Astrocyte of the spinal cord (primary cell): Measurements from ENCODE around the gene CNGA1.
A peak's percentile ranks its signal among the peaks of the same experiment; 100 is the strongest.
"Not testable (repeated sequence)": the region's sequence is repeated elsewhere in the genome, so short reads cannot be mapped to it uniquely, and the experiment has no call there.

Experiments used
- DNase-seq: peaks from one replicate; pipeline ENCODE4 v3.0.0; 2011; ENCODE audit warnings: low read depth, low spot score
- H3K4me3 ChIP-seq: 2 replicates; pipeline ENCODE4 v1.5.1; 2011; ENCODE audit warnings: low read depth, mild to moderate bottlenecking, low read length, moderate library complexity
- in situ Hi-C: cut with HindIII; loops from 2 replicates; pipeline ENCODE4 v1.10.0; 2017; ENCODE audit warnings: low sequenced_read_pairs
- TF ChIP-seq, protein P1 (sequence below): IDR thresholded peaks from 2 replicates; pipeline ENCODE4 v1.5.1; 2012; ENCODE audit warnings: low read depth, mild to moderate bottlenecking, low read length, inconsistent platforms

Gene CNGA1

DNA sequence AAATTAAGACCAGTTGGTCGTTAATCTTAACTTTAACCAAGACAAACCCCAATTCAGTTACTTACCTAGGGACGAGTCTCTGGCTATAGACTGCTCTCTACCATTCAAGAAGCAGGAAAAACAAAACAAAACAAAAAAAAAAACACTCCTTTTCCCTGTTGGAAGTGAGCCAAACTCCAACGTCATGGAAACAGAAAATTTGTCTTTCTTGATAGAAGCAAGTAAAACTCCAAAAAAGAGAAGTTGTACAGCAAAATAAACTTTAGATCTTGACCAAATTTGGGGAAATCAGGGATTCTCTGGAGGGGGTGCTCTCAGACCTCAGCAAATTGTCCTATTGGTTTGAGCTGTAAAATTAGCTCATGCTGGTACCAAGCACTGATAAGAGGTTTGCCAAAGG, 3.7 kb downstream of the CNGA1 start:
- H3K4me3 ChIP-seq: no peak overlapping the region
- in situ Hi-C loops: no loop called here
- TF ChIP-seq, protein P1, sequence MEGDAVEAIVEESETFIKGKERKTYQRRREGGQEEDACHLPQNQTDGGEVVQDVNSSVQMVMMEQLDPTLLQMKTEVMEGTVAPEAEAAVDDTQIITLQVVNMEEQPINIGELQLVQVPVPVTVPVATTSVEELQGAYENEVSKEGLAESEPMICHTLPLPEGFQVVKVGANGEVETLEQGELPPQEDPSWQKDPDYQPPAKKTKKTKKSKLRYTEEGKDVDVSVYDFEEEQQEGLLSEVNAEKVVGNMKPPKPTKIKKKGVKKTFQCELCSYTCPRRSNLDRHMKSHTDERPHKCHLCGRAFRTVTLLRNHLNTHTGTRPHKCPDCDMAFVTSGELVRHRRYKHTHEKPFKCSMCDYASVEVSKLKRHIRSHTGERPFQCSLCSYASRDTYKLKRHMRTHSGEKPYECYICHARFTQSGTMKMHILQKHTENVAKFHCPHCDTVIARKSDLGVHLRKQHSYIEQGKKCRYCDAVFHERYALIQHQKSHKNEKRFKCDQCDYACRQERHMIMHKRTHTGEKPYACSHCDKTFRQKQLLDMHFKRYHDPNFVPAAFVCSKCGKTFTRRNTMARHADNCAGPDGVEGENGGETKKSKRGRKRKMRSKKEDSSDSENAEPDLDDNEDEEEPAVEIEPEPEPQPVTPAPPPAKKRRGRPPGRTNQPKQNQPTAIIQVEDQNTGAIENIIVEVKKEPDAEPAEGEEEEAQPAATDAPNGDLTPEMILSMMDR: no peak
- DNase-seq: no peak

DNA sequence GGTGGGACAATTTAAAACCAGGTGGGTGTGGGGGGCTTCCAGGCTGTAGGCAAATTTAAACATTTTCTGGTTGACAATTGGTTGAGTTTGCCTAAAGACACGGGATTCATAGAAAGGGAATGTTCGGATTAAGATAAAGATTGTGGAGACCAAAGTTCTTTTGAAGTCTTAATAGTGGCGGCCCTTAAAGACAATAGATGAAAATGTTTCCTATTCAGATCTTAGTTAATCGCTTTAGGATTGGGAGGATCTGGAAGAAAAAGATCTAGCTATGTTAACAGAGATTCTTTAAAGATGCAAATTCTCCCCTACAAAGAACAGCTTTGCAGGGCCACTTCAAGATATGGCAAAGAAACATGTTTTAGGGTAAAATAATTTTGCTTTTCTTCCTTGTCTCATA, 4.8 kb downstream of the CNGA1 start:
- DNase-seq: no peak
- H3K4me3 ChIP-seq: no peak overlapping the region
- in situ Hi-C loops: no loop called here
- TF ChIP-seq, protein P1: no peak

DNA sequence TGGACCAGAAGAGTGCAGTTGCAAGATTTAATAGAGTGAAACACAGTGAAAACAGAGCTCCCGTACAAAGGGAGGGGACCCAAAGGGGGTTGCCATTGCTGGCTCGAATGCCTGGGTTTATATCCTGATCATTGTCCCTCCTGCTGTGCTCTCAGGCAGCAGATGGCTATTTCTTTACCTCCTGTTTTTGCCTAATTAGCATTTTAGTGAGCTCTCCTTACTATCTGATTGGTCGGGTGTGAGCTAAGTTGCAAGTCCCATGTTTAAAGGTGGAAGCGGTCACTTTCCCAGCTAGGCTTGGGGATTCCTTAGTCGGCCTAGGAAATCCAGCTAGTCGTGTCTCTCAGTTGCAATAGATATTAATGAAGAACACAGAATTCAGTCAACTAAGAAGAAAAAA, 5.6 kb downstream of the CNGA1 start:
- in situ Hi-C loops, DNase-seq, H3K4me3 ChIP-seq: not testable (repeated sequence)

DNA sequence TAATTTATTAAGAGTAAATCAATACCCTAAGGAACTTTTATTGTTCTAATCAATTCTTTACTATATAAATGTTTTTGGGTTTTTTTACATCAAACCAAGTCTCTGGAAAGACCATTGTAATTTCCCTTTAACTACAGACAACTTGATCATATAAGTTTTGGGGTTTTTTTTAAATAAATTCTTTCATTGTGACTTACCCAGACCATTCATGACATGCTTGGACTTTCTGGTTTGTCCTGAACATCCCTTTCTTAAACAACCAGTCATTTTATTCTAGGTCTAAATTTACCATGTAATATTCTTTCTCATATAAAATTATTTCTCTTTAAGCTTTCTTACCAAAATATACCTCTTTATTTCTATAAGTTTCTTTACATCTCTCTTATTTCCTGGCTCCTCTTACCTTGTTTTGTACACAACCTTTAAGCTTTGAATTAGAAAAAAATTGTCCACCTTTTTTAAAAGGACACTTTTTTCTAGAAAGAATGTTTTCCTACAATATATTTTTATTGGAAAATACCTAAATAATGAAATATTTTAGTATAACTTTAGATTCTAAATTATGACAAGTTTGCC, 8.4 kb downstream of the CNGA1 start:
- TF ChIP-seq, protein P1: no peak
- in situ Hi-C loops: no loop called here
- DNase-seq: peak; percentile 20
- H3K4me3 ChIP-seq: no peak overlapping the region

DNA sequence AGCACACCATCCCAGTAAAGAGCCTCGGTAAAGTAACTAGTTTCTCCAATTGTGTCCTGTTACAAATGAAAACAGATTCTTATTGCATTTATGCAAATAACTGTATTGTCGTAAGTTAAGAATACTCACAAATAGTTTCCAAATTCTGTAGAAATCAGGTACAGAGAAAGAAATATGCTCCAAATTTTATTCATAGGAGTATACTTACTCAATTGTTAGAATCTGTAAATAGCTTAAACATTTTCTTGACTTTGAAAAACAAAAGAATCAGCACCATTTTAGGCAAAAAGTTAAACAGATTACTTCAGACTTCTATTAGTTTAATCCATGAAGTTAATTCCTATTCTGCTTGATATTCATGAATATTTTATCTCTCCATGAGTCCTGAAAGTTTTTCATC, 10.7 kb downstream of the CNGA1 start:
- TF ChIP-seq, protein P1: no peak
- in situ Hi-C loops: no loop called here
- no peak for DNase-seq
- no peak overlapping the region for H3K4me3 ChIP-seq

DNA sequence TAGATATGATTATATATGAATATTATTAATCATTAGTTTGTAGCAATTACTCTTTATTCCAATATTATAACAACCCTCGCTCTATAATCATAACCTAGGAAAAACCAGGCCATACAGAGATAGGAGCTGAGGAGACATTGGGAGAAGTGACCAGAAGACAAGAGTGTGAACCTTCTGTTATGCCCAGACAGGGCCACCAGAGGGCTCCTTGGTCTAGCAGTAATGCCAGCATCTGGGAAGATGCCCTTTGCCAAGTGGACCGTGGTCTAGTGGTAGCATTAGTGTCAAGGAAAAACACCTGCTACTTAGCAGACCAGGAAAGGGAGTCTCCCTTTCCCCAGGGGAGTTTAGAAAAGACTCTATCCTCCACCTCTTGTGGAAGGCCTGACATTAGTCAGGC, 12.9 kb downstream of the CNGA1 start:
- TF ChIP-seq, protein P1: peak; percentile 47
- in situ Hi-C loops, H3K4me3 ChIP-seq: not testable (repeated sequence)
- peak; percentile 8 for DNase-seq

DNA sequence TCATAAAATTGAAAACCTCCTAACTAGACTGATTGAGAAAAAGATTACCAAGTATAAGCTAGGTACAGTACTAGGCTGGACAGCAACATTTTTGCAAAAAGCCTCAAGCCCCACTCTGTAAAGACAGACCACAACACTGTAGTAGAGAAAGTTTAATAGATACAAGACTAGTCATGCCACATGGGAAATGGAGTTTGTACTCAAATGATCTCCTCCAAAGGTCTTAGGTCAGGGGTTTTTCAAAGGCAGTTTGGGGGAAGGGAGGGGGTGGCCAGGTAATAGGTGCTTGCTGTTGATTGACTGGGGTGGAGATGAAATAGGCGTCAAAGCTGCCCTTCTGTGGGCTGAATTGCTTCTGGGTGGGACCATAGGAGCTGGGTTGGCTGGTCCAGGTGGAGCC, 14.2 kb downstream of the CNGA1 start:
- in situ Hi-C loops: no loop called here
- H3K4me3 ChIP-seq: no peak overlapping the region
- TF ChIP-seq, protein P1: no peak
- DNase-seq: no peak
